Subcutaneous adipose tissue (tissue), 4 donors: ENCODE data around the gene CACNA1B. TPM values are rescaled to one million over a fixed set of nuclear protein-coding genes. Genes with fewer than 3 reads are reported as not detected.

Experiments
- total RNA-seq, 4 donors: library from RNA; depleted of rRNA; stranded (reverse); fragments of >200 nt; gene quantifications; one replicate each; pipeline ENCODE4 v1.1.0, GENCODE V29; 2016
- TF ChIP-seq, protein P1 (sequence below): fragments of 450-650 bp; IDR thresholded peaks from one replicate; pipeline ENCODE4 v1.5.1; 2016; ENCODE audit warnings: low read depth, mild to moderate bottlenecking, control low read depth, antibody characterized with exemption, moderate library complexity

The CACNA1B gene
- total RNA-seq, 4 donors from 2014 or later = not detected

DNA sequence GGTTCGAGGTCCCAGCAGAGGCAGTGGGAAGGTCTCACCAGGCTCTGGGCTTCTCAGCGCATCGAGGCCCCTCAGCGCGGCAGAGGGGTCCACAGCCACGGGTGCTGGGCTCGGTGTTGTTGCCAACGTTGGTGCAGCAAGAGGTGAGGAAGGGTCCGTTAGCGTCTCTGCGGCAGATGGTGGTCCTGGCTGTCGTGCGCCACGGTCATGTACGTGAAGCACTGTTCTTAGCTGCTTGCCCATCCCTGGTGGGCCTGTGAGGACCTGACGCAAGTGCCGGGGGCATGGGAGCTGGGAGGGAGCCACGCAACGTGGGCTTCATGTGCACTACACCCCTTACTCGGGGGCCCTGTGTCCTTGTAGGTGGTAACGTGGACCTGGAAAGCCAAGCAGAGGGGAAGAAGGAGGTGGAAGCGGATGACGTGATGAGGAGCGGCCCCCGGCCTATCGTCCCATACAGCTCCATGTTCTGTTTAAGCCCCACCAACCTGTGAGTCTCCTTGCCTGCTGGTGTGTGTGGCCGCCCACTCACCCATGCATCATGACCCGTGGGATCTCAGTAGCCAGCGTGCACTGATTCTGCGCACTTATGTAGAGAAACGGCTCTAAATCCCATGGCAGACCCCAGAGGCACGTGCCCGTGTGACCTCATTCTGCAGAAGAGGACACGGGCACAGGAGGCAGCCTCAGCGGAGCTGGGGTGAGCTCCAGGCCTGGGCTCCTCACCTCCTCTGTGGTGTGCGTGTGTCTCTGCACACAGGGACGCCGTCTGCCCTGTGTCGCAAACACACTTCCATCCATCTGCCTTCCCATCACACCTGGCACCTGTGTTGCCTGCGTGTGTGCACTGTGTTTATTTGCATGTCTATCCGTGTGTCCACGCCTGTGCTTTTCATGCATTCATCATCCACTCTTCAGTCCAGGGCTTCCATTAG, 166.1 kb downstream of the CACNA1B start:
- TF ChIP-seq, protein P1, sequence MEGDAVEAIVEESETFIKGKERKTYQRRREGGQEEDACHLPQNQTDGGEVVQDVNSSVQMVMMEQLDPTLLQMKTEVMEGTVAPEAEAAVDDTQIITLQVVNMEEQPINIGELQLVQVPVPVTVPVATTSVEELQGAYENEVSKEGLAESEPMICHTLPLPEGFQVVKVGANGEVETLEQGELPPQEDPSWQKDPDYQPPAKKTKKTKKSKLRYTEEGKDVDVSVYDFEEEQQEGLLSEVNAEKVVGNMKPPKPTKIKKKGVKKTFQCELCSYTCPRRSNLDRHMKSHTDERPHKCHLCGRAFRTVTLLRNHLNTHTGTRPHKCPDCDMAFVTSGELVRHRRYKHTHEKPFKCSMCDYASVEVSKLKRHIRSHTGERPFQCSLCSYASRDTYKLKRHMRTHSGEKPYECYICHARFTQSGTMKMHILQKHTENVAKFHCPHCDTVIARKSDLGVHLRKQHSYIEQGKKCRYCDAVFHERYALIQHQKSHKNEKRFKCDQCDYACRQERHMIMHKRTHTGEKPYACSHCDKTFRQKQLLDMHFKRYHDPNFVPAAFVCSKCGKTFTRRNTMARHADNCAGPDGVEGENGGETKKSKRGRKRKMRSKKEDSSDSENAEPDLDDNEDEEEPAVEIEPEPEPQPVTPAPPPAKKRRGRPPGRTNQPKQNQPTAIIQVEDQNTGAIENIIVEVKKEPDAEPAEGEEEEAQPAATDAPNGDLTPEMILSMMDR = no peak

DNA sequence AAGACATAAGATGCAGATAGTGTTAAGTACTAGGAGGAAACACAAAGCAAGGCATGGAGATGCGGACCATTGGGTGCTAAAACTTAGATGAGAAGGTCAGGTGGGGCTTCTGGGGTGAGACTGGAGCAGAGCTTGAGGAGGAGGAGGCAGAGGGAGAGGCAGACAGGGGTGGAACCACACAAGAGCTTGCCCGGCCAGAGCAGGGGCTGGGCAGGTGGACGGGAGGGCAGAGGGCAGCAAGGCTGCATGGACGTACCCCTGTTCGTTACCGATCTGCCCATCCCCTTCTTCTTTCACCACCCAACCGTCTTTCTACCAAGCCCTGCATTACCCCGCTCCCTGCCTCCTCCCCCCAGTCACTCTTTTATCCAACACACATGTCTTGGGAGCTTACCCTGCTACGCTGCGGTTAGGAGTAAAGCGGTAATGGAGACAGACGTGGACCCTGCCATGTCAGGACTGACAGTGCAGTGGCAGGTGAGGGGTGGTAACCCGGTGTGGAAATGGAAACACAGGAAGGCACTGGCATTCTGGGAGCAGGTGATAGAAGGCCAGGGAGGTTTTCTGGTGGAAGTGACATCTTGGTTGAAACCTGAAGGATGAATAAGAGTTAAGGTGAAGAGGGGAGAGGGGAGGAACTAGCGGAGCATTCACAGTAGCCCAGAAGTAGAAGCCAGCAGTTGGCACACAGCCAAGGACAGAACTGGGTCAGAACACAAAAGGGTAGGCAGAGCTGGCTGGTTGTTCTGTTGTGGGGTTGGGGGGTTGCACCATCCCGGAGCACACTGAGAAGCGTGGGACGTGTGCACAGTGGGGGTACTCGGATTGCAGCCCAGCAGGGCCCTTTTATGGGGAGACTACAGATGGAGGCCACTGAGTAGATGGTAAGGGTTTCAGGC, 167.2 kb downstream of the CACNA1B start:
- TF ChIP-seq, protein P1 = no peak

DNA sequence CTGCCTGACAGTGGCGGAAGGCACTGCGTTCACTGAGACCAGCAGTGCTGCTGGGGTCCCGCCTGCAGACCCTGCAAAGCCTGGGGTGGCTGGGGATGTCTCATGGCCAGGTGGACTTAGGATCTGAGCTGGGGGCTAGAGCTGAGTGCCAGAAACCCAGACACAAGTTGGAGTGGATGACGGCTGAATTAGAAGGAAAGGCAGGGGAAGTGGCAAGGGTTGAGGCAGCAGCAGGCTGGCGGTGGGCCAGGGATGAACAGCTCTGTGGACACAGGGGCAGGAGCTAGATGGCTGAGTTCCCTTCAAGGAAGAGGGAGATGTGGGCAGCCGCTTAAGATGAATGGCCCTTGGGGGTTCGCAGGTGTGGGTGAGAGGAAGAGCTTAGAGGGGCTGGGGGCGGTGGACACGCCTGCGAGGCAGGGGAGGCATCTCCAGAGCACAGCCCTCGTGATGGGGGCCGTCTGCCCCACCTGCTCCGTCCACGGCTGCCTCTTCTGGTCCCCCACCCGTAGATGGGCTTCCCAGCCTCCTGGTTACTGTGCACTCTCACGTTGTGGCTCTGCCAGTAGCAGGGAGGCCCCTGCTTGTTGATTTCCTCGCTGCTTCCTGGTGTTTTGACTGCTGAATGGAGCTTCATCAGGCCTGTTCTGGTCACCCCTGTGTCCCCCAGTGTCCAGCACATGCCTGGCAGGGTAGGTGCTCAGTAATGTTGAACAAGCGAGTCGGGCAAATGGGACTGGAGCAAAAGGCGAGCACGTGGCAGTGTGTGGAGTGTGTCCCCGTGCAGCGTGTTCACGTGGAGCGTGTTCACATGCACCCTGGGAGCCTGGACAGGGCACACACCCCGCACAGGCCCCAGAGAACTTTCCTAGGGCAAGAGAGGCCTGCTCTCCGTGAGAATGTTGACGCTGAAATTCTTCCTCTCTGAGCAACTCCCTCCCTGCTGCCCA, 168.2 kb downstream of the CACNA1B start:
- TF ChIP-seq, protein P1 = no peak

DNA sequence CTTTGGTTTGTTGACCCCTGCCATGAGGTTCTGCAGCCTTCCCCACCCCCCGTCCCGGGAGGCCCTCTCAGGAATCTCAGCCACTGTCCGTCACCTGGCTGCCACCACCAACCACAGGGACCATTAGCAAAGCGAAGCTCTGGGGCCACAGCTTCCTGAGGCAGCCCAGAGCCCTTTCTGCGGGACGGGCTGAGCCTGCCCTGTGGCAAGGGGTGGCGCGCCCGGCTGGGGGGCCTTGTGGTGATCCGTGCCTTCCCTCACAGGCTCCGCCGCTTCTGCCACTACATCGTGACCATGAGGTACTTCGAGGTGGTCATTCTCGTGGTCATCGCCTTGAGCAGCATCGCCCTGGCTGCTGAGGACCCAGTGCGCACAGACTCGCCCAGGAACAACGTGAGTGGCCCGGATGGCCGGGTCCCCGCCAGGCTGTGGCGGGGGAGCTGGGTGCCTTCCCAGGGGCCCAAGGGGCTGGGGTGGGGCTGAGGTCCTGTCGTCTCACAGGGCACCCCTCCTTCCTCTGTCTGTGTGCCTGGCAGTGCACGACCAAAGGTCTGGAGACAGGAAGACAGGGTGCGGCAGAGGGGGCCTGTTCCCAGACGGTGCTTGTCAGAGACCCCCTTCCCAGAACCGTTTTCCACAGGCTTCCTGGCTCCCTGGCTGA, 169.2 kb downstream of the CACNA1B start:
- TF ChIP-seq, protein P1 = no peak

DNA sequence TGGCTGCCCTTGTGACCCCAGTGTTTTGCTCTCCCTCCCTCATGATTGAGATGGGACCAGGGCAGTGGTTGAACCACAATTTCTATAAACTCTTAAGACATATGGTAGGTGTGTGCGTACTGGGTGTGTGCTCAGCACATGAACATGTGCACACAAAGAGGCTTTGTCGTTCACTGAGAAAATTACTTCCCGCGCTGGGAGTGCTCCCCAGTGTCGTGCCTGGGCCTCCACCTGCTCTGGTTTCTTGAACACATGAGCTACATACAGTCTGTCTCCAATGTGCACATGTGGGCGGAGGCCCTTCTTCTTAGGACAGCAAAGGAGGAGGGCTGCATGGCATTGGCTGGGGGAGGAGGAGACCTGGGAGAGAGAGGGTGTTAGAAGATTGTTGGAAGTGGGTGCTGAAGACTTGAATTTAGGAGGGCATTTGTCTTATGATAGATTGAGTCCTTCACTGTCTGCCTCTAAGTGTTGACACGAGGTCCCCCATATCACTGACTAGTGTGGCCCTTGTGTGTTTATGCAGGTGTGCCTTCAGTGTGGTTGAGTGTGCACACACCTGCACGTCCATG, 170.0 kb downstream of the CACNA1B start:
- TF ChIP-seq, protein P1 = no peak

DNA sequence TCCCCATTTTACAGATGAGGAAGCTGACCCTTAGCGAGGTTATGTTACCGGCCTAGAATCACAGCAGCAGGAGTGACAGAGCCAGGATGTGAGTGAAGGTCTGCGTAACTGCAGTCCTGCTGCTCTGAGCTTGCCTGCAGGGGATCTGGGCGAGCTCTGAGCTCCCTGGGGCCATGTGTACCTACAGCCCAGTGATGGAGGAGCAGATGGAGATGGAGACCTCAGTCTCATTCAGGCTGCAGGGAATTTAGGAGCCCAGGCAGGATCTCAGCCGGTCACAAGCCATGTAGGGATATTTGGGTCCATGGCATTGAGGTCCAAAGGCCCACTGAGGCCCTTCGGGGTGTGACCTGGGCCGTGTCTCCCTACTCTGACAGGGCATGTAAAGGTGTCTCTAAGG, 170.6 kb downstream of the CACNA1B start:
- TF ChIP-seq, protein P1 = no peak
